K562 (cell line): Measurements from ENCODE around the gene CTPS1. TPM values are rescaled to one million over a fixed set of nuclear protein-coding genes. Genes with fewer than 3 reads are reported as not detected.

Experiments used
- BDP1 ChIP-seq: IDR thresholded peaks from 3 replicates; pipeline ENCODE4 v1.6.1; 2011; ENCODE audit not compliant: insufficient read length, insufficient read depth
- CC2D1A ChIP-seq: fragments of 450-650 bp; IDR thresholded peaks from 2 replicates; pipeline ENCODE4 v1.6.1; 2017; ENCODE audit warnings: mild to moderate bottlenecking
- CREBBP ChIP-seq: IDR thresholded peaks from one replicate; pipeline ENCODE4 v1.6.1; 2012; ENCODE audit warnings: low read depth, mild to moderate bottlenecking, control low read depth, inconsistent platforms, low read length
- HDAC1 ChIP-seq, 2 experiments: fragments of 450-650 bp; IDR thresholded peaks; 2 replicates each; pipeline ENCODE4 v1.6.1; 2016 to 2017; ENCODE audit warnings: inconsistent platforms in 1 of 2, mild to moderate bottlenecking in 1 of 2, moderate library complexity in 1 of 2
- KAT2B ChIP-seq: IDR thresholded peaks from one replicate; pipeline ENCODE4 v1.6.1; 2012; ENCODE audit warnings: low read depth, mild to moderate bottlenecking, control low read depth, inconsistent platforms, low read length, moderate library complexity
- PTTG1 ChIP-seq: fragments of 450-650 bp; IDR thresholded peaks from 2 replicates; pipeline ENCODE4 v1.6.1; 2016; ENCODE audit warnings: low read depth, mild to moderate bottlenecking, missing genetic modification characterization, missing compliant biosample characterization
- SLC30A9 ChIP-seq: fragments of 250-450 bp; sonication (Bioruptor Pico); IDR thresholded peaks from 2 replicates; pipeline ENCODE4 v1.8.0; 2022; ENCODE audit warnings: mild to moderate bottlenecking, moderate library complexity
- SRSF7 ChIP-seq: fragments of 200-400 bp; formaldehyde crosslinking; optimal IDR thresholded peaks from 2 replicates; pipeline ENCODE3; 2017; ENCODE audit warnings: mild to moderate bottlenecking, low read depth, low read length
- THRA ChIP-seq: fragments of 450-650 bp; IDR thresholded peaks from 2 replicates; pipeline ENCODE4 v1.6.1; 2017; ENCODE audit warnings: mild to moderate bottlenecking, moderate library complexity
- U2AF2 ChIP-seq: fragments of 200-400 bp; formaldehyde crosslinking; optimal IDR thresholded peaks from 2 replicates; pipeline ENCODE3; 2017; ENCODE audit warnings: low read depth, mild to moderate bottlenecking, low read length
- ZBTB1 ChIP-seq: sonication (generic); formaldehyde crosslinking; IDR thresholded peaks from 2 replicates; pipeline ENCODE4 v1.8.1; 2023; ENCODE audit warnings: missing genetic modification reagents, low read depth, mild to moderate bottlenecking, borderline replicate concordance
- ZNF140 ChIP-seq: fragments of 250-450 bp; sonication (Bioruptor Pico); IDR thresholded peaks from 2 replicates; pipeline ENCODE4 v1.8.0; 2021; ENCODE audit warnings: moderate library complexity, mild to moderate bottlenecking, inconsistent platforms
- ZNF263 ChIP-seq: sonication (generic); formaldehyde crosslinking; IDR thresholded peaks from 2 replicates; pipeline ENCODE4 v1.8.0; 2022; ENCODE audit warnings: mild to moderate bottlenecking, missing genetic modification reagents, borderline replicate concordance
- ZNF274 ChIP-seq: IDR thresholded peaks from 2 replicates; pipeline ENCODE4 v1.6.1; 2011; ENCODE audit warnings: low read depth, mild to moderate bottlenecking, low read length, moderate library complexity, borderline replicate concordance
- ZNF41 ChIP-seq: fragments of 250-450 bp; sonication (Bioruptor Pico); conservative IDR thresholded peaks from 2 replicates; pipeline ENCODE4 v1.4.0; 2020; ENCODE audit warnings: mild to moderate bottlenecking
- ZNF449 ChIP-seq: fragments of 250-450 bp; sonication (Bioruptor Pico); IDR thresholded peaks from 2 replicates; pipeline ENCODE4 v1.8.0; 2022; ENCODE audit warnings: moderate library complexity, mild to moderate bottlenecking, inconsistent platforms
- polyA plus RNA-seq, 8 experiments: library from polyadenylated mRNA; depleted of rRNA in 4 of 8; stranded (reverse) in 5 of 8; unstranded in 3 of 8; fragments of >200 nt; fragmentation: Nextera tagmentation in 2 of 8; fragmentation: Illumina TruSeq in 1 of 8; extraction: Ambion mirVana in 2 of 8; extraction: Trizol in 1 of 8; gene quantifications; 2 replicates each; pipeline versions ENCODE4 v1.2.1 to v1.2.3, GENCODE V29; 2011 to 2014; ENCODE audit warnings: inconsistent platforms in 1 of 8, missing spikeins in 1 of 8
- total RNA-seq, 7 experiments: library from RNA; depleted of rRNA in 6 of 7; stranded (reverse); fragments of >200 nt in 6 of 7; fragmentation: Illumina TruSeq in 2 of 7; extraction: Trizol in 2 of 7; gene quantifications; 2 replicates each; pipeline versions ENCODE4 v1.2.1 to v1.2.3, GENCODE V29; 2011 to 2021; ENCODE audit warnings: low replicate concordance in 1 of 7

The CTPS1 gene
- total and polyA plus RNA-seq, 9 of the 15 experiments (the other 6 are each of a cell fraction or from before 2014, with no cell fraction given): 44.4 to 164 (median 87.7) TPM

GRCh38 chr1:40978886-40979240 is 633 bp upstream of the CTPS1 start (continued):
- TF ChIP-seq PTTG1 (tag) (no peak), SRSF7 (no peak), THRA (no peak), HDAC1 (IDR thresholded peaks at IDR 0.05) (no peak), ZNF449 (CRISPR knock-in tag) (no peak), SLC30A9 (no peak), CREBBP (no peak), ZNF41 (CRISPR knock-in tag) (no peak), U2AF2 (no peak), ZNF140 (no peak), ZNF263 (CRISPR knock-in tag) (peak; percentile 23; the same call in 1 of the 2 replicates), ZNF274 (no peak), ZBTB1 (CRISPR knock-in tag) (no peak), BDP1 (no peak), KAT2B (no peak), CC2D1A (no peak)
